Measurements from ENCODE around the gene DHX57.

- TF ChIP-seq CTCF (IDR thresholded peaks at IDR 0.05) (no peak), POLR2A (IDR thresholded peaks at IDR 0.05) (no peak)
Measured at GRCh38 chr2:38886063-38886462, 10.3 kb upstream of the DHX57 start.
